D341Med (cell line): ENCODE measurements around the gene GLP1R.

Experiments used
- DNase-seq: peaks from one replicate; pipeline ENCODE4 v3.0.0; 2012; ENCODE audit warnings: low spot score

Gene GLP1R

DNA sequence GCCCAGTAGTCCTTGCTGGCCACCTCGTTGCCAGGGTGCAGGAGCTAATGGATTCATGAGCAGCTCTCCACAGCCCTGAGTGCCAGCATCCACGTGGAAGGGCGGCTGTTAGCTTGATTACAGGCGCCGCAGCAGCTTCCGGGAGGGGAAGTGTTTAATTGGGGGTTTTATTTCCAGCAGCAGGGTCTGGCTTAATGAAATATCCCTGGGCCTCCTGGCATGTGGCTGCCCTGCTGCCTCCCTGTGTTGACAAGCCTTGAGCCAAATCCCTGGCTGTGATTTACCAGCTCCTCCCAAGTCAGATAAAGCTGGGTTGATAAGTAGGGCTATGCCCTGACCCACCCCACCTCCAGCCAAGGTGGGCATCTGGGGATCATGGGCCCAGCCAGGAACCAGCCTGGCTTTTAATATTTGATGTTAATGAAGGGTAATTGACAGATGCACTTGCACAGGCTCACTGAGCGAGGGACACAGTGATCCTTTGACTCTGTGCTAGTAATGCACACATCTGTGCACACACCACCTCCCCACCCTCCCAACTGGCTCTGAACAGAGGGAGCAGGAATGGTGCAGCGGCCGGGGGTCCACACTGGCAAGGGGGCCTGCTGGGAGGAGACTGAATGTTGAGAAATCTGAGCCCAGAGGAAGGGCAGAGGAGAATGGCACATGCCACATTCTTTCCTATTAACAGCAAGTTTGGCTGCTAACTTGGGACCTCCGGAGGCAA lies 13.6 kb downstream of the GLP1R start:
- DNase-seq = peak; percentile 53

DNA sequence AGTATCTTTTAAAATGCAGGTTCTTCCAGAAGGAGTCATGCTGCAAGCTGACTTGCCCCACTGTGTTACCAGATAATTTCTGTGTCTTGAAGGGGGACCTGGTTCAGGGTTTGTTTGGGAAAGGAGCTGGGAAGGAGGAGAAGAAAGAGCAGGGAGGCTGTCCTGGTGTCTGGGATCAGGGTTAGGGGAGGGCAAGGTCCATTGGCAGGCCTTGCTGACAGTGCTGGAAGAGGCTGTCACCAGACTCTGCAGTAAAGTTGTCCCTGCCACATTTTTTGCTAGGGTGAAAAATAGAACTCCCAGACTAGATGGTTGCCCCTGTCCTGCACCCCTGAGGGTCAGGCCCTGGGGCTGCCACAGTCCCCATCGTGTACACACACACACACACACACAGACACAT lies 14.9 kb downstream of the GLP1R start:
- no peak for DNase-seq

DNA sequence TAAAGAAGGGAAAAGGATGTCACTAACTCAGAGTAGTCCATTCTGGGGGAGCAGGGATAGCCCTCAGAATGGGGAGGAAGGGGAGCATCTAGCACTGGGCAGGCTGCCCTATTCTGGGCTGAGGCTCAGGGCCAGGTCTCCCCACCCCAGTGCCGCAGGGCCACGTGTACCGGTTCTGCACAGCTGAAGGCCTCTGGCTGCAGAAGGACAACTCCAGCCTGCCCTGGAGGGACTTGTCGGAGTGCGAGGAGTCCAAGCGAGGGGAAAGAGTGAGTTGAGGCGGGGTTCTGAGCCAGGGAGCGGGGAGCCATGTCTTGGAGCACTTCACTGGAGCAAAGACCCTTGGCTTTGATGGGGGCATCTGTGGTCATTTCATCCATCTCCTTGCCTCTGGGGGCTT lies 17.0 kb downstream of the GLP1R start:
- no peak for DNase-seq

DNA sequence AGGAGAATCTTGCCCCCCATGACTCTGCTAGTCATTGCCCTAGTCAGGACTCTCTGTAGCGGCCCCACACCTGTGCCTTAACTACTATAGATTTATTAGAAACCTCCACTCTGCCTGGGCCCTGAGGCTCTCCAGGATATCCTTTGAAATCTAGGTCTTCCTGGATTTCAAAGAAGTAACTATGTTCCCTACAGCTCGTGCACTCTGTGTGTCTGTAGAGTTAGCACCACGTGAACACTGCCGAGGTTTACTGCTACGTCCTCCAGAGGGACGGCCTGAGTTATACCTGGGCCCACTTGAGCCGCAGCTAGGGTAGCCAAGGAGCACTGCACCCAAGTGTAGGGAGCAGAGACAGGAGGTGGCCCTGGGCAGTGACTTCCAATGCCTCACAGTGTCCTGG lies 19.8 kb downstream of the GLP1R start:
- no peak for DNase-seq

DNA sequence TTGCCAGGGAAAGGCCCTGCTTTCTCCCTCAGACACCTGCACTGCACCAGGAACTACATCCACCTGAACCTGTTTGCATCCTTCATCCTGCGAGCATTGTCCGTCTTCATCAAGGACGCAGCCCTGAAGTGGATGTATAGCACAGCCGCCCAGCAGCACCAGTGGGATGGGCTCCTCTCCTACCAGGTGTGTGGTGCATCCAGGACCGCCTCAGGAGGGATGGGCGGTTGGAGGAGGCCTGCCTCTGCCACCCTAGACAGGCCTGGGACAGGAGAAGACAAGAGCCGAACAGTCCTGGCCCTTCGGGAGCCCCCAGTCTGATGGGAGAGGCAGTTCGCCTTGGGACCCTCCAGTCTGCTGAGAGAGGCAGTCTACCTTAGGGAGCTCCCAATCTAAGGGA lies 24.2 kb downstream of the GLP1R start:
- no peak for DNase-seq

DNA sequence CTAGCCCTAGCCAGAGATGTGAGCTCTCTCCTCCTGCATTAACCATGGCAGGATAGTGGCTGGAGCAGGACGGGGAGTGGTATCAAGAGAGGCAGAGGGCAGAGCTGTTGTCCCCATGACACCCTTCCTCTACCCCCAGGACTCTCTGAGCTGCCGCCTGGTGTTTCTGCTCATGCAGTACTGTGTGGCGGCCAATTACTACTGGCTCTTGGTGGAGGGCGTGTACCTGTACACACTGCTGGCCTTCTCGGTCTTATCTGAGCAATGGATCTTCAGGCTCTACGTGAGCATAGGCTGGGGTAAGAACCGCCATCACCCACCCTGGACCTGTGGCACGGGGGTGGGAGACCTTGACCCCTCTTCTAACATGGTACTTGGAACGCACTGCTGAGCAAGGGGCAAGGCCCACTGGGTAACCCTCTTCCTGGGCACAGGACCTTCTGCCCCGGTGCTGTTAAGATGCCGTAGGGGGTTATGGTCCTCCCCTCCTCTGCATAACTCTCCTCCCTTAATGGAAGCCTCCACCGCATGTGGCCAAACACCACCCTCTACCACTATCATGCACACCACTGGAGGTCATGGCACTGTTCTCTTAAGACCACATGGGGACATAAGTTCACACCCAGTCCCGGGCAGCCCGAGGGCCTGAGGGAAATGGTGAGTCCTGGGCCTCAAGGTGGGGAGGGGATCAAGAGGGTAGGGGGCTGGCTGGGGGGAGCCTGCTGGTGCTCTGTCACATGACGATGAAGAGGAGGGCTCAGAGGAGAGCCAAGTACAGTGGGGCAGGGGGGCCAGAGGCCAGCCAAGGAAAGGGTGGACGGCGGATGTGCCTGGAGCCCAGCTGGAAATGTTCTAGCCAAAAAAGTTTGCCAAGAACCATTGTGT lies 25.1 kb downstream of the GLP1R start:
- no peak for DNase-seq

DNA sequence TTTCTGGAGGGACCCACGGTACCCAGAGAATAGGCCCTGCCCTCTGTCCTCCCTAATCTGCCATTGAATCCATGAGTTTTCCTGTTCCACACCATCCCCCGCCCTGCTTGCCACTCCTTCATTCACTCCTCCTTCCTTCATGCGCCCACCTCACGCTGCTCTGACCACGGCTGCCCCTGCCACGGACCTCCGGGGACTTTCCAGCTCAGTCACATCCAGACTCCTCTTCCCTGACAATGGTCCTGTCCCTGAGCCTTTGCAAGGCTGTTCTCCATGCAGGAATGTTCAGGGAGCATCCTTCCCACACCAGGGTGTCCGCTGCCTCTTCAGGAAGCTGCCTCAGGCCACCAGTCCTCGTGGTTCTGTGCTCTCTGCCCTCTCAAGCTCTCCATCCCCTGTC lies 25.9 kb downstream of the GLP1R start:
- DNase-seq = no peak

DNA sequence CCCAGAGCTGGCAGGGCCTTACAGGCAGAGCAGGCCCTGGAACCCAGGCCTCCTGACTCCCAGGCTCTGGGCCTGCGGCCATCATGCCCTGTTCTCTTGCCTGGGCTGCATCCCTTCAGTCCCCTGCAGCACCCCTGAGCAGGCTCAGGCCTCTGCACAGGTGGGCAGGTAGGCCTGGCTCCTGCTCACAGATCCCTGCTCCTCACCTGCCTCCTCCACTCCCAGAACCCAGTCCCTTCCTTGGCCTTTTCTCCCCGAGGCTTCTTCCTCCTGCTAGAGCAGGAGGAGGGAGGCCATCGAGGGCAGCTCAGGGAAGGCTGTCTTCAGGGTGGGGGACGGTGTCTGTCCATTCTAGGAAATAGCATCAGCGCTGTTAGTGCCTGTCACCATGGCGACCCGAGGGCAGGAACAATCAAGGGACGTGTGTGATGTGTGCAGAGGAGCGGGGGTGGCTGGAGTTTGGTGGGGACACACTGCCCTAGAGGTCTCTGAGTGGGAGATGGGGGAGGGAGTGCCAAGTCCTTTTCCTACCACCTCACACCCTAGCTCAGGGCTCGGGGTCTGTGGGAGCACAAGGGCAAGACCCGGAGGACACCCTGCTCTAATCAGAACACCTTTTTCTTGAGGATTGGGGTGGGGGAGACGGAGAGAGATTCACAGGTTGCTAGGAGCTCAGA lies 26.6 kb downstream of the GLP1R start:
- no peak for DNase-seq

DNA sequence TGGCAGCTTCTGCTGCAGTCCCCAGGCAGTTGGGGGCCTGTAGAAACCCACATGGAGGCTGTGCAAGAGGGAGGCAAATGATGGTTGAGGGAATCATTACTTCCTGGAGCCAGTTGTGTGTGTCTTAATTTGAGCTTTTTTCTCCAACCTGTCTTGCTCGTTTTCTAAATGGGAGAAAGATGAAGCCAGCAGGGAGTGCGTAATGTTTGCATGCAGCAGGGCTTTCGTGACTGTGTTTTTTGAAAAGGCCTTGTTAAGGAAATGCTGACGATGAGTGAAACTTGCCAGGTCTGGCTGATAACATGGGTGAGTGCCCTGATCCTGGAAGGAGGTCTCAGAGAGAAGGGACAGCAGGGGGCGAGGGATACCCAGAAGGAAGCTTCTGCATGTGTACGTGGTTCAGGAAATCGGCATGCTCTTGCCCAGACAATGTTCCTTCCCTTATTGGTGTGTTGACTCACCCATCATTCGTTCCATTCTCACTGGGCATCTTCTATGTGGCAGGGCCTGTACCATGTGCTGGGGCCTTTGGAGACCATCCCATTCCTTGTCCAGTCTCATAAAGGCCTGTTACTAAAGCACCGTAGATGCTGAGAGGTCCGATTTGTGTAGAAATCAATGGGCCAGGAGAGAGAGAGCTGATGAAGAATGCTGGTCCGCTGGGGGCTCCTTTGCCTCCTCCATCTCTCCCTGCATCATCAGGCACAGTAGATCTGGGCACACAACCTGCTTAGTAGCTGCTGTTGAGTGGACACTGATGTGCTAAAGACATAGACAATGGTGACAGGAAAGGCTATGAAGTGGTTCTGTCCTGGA lies 27.4 kb downstream of the GLP1R start:
- DNase-seq = no peak

DNA sequence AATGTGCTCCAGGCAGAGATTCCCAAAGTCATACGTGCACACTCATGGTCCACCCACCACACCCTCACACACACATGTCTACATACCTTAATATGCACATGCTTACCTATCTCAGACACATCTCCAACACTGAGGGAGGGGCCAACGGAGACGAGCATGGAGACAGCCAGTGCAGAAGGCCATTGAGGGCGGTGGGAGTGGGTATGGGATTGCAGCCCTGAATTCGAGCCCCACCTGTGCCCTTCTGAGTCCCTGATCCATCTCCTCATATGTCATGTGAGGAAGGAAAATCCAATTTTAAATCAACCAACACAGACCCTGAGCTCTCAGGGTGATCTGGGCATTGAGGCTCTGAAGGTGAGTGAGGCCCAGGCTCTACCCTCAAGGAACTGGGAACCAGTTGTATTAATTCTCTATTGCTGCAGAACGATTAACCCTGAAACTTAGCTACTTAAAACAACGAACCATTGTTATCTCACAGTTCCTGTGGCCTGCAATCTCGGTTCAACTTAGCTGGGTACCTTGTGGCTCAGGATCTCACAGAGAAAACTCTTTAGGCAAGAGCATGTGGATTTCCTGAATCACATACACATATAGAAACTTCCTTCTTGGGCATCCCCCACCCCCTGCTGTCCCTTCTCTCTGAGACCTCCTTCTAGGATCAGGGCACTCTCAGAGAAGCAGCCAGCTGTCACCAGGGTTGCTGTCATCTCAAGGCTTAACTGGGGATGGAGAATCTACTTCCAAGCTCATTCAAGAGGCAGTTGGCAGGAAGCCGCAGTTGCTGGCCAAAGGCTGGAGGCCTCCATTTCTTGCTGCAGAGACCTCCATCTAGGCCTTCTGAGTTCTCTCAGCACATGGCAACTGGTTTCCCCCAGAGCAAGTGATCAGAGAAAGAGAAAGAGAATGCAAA lies 28.3 kb downstream of the GLP1R start:
- no peak for DNase-seq

DNA sequence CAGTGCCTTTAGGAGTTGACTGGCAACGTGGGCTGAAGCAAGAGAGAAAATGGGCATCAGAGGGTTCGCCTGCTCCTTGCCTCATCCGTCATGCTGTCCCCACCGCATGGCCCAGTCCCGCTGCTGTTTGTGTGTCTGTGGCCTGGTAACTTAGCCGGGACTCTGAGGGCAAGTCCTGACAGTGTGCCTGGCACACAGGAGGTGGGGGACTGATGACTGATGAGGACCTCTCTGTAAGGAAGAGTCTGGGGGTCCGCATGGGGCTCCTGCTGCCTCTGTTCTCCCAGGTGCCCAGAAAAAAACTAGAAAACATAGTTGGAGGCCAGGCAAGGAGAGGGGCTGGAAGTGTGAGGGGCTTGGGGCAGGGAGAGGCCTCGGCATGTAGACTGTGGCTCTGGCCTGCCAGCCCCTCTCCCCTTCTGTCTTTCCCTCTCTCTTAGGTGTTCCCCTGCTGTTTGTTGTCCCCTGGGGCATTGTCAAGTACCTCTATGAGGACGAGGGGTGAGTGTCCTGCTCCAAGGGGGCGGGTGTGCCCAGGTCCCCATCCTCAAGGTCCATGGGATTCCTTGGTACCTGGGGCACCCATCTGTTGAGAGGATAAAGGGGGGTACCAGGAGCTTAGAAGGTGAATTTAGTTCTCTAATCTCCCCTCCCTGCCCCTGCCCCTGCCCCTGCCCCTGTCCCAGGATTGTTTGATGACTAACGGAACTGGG lies 29.5 kb downstream of the GLP1R start:
- DNase-seq = no peak

DNA sequence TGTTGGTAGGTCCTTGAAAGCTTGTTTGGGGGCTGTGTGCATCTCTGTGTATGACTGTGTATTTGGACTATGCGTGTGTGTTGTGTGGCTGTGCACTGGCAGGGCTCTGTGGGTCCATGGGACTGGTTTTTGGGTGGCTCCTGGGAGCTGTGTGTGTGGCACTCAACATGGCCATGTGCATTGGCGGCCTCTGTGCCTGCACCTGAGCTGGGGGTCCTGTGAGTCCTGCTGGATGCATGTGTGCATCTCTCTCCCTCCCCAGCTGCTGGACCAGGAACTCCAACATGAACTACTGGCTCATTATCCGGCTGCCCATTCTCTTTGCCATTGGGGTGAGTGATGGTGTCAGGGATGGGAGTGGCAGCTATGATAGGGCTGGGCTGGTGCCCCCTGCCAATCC lies 30.1 kb downstream of the GLP1R start:
- no peak for DNase-seq

DNA sequence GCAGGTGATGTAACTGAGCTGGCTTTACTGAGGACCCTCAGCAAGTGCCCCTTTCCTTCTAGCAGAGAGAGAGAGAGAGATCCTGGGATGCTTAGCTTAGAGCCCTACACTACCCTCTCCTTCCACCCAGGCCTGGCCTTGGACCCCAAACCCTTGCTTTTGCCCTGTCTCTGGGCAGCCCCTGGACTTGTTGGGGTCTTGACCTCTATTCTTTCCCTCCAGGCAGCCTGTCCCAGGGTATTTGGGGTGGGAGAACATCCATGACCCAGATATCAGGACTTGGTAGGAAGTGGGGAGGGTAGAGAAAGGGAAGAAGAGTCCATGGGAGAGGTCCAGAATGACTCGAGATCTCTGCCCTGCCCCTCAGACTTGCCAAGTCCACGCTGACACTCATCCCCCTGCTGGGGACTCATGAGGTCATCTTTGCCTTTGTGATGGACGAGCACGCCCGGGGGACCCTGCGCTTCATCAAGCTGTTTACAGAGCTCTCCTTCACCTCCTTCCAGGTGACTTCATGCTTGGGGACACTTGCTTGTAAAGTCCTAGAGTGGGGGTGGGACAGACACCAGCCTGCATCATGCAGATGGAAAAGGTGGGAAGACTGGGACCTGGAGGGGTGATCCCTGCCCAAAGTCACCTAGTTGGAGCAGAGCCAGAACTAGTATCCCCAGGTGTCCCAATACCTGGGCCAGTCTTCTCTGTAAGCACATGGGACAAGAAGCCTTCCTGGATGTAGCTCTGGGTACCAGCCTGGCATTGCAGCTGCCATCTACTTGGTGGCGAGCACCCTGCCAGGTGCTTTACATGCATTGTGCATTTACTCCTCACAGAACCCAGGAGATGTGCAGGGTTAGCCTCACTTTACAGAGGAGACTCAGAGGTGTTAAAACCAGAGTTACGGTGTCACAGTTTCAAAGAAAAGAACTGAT lies 30.9 kb downstream of the GLP1R start:
- DNase-seq = no peak

DNA sequence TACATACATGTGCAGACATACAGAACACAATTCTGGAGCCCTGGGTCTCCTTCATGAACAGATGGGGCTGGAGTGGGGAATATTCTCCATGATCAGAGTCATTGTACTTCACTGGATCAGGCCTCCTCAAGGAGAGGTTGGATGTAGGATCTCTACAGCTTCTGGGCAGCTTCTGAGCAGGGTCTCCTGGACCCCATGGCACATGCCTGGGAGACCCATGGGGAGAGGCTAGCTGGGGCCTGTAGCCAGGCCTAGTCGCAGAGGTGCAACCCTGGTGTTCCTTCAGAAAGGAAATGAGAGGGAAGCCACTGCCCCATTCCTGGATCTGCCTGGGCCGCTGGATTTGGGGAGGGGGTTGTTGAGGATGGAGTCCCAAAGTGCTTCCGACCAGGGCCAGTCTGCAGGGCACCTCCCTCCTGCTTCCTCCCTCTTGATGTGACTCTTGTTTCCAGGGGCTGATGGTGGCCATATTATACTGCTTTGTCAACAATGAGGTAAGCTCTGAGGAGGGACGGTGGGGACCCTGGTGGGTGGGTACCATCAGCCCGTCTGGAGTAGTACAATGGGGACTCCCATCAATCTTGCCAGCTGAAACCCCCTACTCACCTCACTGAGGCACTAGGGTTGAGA lies 31.8 kb downstream of the GLP1R start:
- DNase-seq = no peak

DNA sequence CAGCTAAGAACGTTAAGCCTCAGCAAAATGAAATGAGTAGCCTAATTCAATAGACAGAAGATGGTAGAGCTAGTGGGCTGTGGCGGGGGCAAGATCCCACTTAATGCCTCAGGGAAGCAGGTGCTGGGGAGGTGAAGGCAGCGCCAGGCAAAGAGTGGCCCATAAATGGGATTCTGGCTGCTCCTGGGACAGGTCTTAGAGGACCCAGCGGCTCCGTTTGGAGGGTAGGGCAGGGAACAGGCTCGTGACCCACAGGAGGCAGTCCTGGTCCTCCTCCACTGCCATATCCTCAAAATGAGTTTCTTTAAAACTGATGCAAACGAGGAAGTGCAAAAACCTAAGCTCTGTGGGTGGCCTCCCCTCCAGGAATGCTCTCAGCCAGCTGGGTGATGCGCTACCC lies 33.7 kb downstream of the GLP1R start:
- no peak for DNase-seq

DNA sequence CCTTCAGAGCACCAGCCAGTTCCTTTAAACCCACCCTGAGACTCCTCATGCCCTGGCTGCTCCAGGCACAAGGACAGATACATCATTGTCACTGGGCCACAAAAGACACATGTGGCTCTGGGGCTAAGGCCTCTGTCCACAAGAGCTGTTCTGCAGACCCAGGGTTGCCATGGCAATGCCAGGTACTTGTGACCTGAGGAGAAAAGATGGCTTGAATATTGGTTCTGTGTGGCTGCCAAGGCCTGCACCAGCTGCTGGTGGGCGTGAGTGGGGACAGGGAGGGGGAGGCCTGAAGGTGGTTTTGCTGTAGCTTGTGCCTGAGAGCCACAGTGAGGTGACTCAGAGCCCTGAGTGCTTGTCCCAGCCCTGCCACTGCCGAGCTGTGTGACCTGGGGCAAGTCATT lies 34.7 kb downstream of the GLP1R start:
- no peak for DNase-seq

DNA sequence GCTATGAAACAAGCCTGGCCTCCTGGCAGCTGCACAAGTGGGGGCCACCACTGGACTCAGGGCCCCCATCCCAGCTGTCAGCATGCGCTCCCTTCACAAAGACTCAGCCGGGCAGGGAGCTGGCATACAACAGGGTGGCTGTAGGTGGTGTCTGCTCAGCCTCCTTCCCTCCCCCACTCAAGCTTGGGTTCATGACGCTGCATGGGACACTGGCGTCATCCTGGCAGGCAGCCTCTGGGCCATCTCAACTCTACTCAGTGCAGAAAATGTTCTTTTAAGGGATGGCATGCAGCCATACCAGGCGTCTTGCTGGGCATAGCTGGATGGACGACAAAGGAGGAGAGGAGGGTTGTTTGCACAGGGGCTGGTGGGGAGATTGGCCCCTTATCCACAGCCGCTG lies 35.9 kb downstream of the GLP1R start:
- DNase-seq = no peak

DNA sequence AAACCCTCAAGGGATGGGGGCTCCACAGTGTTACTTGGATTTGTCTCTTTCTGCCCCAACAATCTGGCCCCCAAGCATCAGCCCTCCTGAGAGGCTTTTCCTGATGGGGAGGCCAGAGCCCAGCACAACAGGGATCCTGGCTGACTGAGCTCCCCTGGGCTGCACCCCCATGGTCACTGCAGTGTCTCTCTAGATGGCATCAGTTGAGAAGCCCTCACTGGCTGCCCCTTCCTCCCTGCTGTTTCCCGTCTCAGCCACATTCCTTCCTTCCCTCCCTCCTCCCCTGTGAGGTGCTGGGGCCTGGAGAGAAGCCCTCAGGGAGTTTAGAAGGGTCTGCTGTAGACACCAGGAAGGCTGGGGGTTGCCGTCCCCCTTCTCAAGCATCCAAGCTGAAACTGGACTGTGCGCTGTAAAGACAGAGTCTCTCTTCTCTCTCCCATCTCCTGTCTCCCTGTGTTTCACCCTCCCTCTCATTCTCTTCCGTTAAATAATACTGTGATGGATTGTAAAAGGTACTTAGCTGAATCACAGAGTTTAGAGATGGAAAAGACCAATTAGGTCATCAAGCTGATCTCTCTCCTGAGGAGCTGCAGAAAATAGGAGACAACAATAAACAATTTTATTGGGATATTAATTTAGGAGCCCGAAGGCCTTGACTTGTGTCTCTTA lies 36.7 kb downstream of the GLP1R start:
- DNase-seq = no peak
